ENCODE measurements around the gene SAMD4A.
A peak's percentile ranks its signal among the peaks of the same experiment; 100 is the strongest.
"Not testable (repeated sequence)": the region's sequence is repeated elsewhere in the genome, so short reads cannot be mapped to it uniquely, and the experiment has no call there.

Gene SAMD4A

GRCh38 chr14:54785778-54786770 is 219.1 kb downstream of the SAMD4A start:
- no peak for DNase-seq

- DNase-seq, result no peak
These were observed 219.9 kb downstream of the SAMD4A start for GRCh38 chr14:54786838-54787237.

- no peak for DNase-seq
These were observed 220.3 kb downstream of the SAMD4A start for GRCh38 chr14:54787261-54787660.

GRCh38 chr14:54788701-54789100 is 221.8 kb downstream of the SAMD4A start:
- no peak for DNase-seq

GRCh38 chr14:54789166-54789565 is 222.2 kb downstream of the SAMD4A start:
- no peak for DNase-seq

- DNase-seq, result no peak
These were observed 223.0 kb downstream of the SAMD4A start for GRCh38 chr14:54789781-54790480.

- DNase-seq, result no peak
These were observed 224.1 kb downstream of the SAMD4A start for GRCh38 chr14:54791001-54791400.

GRCh38 chr14:54792288-54792687 is 225.4 kb downstream of the SAMD4A start:
- no peak for DNase-seq

- DNase-seq, result no peak
These were observed 227.2 kb downstream of the SAMD4A start for GRCh38 chr14:54794159-54794558.

GRCh38 chr14:54794796-54795195 is 227.9 kb downstream of the SAMD4A start:
- no peak for DNase-seq

- DNase-seq, result no peak
These were observed 230.0 kb downstream of the SAMD4A start for GRCh38 chr14:54796961-54797360.

- no peak for DNase-seq
These were observed 230.6 kb downstream of the SAMD4A start for GRCh38 chr14:54797556-54797955.

GRCh38 chr14:54797986-54798385 is 231.1 kb downstream of the SAMD4A start:
- no peak for DNase-seq

GRCh38 chr14:54798465-54799124 is 231.7 kb downstream of the SAMD4A start:
- DNase-seq, result no peak

GRCh38 chr14:54801482-54801881 is 234.6 kb downstream of the SAMD4A start:
- DNase-seq, result not testable (repeated sequence)

GRCh38 chr14:54803396-54803795 is 236.5 kb downstream of the SAMD4A start:
- DNase-seq, result no peak

GRCh38 chr14:54803926-54804537 is 237.1 kb downstream of the SAMD4A start:
- DNase-seq, result no peak

- no peak for DNase-seq
These were observed 237.7 kb downstream of the SAMD4A start for GRCh38 chr14:54804538-54805041.

- no peak for DNase-seq
These were observed 238.1 kb downstream of the SAMD4A start for GRCh38 chr14:54805070-54805444.

GRCh38 chr14:54805445-54806322 is 238.8 kb downstream of the SAMD4A start:
- DNase-seq, result peak; percentile 77

- no peak for DNase-seq
These were observed 239.7 kb downstream of the SAMD4A start for GRCh38 chr14:54806616-54807015.

- DNase-seq, result no peak
These were observed 240.5 kb downstream of the SAMD4A start for GRCh38 chr14:54807428-54807827.
